ENCODE measurements around the gene EFCAB5.

DNA sequence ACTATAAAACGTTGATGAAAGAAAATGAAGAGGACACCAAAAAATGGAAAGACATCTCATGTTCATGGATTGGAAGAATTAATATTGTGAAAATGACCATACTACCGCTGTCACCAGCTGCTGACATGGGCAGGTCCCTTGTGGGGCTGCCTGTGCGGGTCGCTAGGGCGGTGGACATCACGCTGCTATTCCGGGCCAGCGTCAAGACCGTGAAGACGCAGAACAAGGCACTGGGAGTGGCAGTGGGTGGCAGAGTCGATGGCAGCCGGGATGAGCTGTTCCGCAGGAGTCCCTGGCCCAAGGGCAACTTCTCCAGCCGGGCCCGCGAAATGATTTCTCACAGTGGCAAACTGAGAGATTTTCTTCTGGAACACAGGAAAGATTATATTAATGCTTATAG is 127.0 kb downstream of the EFCAB5 start:
- TF ChIP-seq, protein P1, sequence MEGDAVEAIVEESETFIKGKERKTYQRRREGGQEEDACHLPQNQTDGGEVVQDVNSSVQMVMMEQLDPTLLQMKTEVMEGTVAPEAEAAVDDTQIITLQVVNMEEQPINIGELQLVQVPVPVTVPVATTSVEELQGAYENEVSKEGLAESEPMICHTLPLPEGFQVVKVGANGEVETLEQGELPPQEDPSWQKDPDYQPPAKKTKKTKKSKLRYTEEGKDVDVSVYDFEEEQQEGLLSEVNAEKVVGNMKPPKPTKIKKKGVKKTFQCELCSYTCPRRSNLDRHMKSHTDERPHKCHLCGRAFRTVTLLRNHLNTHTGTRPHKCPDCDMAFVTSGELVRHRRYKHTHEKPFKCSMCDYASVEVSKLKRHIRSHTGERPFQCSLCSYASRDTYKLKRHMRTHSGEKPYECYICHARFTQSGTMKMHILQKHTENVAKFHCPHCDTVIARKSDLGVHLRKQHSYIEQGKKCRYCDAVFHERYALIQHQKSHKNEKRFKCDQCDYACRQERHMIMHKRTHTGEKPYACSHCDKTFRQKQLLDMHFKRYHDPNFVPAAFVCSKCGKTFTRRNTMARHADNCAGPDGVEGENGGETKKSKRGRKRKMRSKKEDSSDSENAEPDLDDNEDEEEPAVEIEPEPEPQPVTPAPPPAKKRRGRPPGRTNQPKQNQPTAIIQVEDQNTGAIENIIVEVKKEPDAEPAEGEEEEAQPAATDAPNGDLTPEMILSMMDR (optimal IDR thresholded peaks at IDR 0.05 in 1 of 3, IDR thresholded peaks at IDR 0.05 in 1 of 3, conservative IDR thresholded peaks at IDR 0.05 in 1 of 3; ENCODE audit: extremely low read depth in 1 of 3, insufficient read depth in 2 of 3, low read length in 3 of 3) = no peak
- no peak for TF ChIP-seq EZH2 (IDR thresholded peaks at IDR 0.05; ENCODE audit: low read length)

Data from keratinocyte (primary cell).